ENCODE data around the gene CCDC146.
"Not testable (repeated sequence)": the region's sequence is repeated elsewhere in the genome, so short reads cannot be mapped to it uniquely, and the experiment has no call there.

CCDC146 gene

DNA sequence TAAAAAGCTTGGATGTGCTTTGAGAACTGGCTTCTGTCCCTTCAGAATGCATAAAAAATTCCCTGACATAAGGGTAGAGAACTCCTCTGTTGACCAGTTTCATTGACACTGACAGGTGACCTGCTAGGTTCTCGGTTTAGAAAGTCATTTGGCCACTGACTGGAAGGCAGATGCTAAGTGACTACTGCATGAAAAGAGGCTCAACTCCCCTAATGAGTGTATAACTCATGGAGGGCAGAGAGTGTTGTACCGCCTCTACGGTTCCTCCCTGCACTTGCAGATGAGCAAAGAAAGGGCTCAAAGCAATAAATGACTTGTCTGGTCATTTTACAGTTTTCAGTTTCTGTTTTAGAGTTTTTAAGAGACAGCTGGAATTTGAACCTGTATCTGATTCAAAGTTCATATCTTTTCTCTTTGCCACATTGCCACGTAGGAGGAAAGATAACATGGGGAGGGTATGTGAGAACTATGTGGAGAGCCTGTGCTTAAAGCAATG lies 80.1 kb downstream of the CCDC146 start:
- peak; percentile 35 for DNase-seq

DNA sequence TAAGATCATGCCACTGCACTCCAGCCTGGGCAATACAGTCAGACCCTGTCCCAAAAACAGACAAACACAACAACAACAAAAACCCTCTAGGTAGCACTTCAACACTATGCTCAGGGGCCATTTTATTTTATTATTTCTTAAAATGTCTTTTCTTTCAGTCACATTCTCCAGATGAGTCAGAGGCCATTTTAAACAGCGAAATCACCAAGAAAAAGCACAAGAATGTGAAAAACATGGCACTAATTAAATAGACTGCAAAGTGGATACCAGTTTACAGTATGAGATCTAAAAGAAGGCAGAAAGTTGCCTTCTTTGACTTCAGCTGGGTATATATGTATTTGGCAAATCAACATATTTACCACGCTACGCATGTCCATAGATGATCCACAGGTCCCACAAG lies 83.3 kb downstream of the CCDC146 start:
- DNase-seq: no peak

DNA sequence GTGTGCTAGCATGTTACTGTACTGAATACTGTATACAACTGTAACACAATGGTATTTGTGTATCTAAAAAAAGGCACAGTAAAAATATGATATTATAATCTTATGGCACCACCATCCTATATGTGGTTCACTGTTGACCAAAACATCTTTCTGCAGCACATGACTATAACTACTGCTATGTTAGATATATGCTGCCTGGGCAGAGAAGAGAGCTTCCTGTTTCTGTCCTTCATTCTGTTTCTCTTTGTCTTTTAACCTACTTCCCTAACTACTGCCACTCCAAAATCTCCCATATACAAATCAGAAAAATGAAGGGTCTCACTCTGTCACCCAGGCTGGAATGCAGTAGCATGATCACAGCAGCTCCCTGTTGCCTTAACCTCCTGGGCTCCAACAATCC lies 86.0 kb downstream of the CCDC146 start:
- DNase-seq: no peak

DNA sequence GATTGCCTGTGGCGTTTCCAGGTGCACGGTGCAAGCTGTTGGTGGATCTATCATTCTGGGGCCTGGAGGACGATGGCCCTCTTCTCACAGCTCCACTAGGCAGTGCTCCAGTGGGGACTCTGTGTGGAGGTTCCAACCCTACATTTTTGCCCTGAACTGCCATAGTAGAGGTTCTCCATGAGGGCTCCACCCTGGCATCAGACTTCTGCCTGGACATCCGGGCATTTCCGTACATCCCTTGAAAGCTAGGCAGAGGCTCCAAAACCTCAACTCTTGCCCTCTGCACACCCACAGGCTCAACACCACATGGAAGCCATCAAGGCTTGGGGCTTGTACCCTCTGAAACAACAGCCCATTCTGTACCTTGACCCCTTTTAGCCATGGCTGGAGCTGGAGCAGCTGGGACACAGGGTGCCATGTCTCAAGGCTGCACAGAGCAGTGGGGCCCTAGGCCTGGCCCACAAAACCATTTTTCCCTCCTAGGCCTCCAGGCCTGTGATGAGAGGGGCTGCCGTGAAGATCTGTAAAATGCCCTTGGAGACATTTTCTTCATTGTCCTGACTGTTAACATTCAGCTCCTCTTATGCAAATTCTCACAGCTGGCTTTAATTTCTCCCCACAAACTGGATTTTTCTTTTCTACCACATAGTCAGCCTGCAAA lies 87.2 kb downstream of the CCDC146 start:
- DNase-seq: no peak

DNA sequence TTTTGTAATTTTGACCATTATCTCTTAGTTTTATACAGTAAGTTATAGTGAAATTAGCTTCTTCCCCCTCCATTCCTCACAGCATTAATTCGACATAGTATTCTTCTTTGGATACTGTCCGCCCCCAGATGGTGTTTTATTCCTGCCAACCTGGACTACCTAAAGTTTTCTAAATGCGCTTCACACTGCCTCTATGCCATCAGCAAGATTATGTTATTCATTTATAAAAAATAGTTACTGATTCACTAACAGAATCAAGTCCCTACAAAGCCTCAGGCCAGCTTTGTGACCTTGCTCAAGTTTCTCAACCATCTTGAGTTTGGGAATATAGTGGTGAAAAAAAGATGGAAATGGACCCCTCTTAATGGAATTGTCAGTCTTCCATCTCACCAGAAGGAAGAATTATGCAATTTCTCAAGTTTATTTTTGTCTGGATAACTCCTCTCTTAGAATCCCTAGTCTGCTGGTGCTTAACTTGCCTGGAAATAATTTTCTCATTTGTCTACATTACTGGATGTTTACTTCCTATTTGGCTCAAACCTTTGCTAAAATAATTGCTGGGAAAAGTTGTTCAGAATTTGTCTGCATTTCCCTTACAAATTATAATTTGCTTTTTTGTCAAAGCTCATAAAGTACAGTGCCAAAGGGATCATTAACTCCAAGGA lies 93.9 kb downstream of the CCDC146 start:
- no peak for DNase-seq

DNA sequence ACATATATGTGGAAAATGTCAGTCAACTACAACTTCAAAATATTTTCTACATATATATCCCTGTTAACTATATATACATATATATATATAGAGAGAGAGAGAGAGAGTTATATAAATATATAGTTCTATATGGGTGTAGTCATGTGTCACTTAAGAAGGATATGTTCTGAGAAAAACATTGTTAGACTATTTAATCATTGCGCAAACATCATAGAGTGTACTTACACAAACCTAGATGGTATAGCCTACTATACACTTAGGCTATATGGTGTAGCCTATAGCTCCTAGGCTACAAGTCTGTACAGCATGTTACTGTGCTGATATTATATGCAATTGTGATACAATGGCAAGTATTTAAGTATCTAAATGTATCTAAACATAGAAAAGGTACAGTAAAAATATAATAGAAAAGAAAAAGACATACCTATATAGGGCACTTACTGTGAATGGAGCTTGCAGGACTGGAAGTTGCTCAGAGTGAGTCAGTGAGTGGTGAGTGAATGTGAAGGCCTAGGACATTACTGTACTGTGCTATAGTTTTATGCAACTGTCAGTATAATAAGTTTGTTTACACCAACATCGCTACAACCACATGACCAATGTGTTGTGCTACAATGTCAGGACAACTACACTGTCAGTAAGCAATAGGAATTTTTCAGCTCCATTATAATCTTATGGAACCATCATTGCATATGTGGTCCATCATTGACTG lies 95.2 kb downstream of the CCDC146 start:
- no peak for DNase-seq

DNA sequence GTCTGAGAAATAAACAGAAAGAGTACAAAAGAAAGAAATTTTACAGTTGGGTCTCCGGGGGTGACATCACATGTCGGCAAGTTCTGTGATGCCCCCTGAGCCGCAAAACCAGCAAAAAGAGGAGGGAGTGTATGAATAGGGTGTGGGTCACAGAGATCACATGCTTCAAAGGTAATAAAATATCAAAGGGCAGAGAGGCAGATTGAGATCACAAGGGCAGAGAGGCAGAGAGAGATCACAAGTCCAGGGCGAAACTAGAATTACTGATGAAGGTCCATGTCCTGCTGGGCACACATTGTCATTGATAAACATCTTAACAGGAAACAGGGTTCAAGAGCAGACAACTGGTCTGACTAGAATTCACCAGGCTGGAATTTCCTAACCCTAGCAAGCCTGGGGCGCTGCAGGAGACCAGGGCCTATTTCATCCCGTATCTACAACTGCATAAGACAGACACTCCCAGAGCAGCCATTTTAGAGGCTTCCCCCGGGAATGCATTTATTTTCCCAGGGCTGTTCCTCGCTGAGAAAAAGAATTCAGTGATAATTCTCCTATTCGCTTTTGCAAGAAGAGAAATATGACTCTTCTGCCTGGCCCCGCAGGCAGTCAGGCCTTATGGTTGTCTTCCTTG lies 97.4 kb downstream of the CCDC146 start:
- DNase-seq: not testable (repeated sequence)

DNA sequence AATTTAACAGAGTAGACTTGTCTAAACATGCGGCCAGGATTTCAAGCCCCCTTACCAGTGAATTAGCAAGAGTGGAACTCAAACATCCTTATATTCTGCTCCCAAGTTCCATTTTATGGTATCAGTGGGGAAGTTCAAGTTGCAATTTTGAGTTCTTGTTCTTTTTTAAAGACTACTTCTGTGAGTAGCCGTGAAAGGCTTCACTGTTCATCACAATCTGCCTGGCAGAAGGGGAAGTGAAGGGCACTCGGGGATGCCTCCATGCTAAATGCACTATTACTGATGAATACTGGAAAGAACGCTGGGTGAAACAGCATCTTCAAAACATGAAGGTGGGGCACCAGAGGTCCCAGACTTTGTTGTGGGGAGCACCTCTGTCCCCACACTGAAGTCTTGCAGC lies 99.7 kb downstream of the CCDC146 start:
- DNase-seq: no peak

DNA sequence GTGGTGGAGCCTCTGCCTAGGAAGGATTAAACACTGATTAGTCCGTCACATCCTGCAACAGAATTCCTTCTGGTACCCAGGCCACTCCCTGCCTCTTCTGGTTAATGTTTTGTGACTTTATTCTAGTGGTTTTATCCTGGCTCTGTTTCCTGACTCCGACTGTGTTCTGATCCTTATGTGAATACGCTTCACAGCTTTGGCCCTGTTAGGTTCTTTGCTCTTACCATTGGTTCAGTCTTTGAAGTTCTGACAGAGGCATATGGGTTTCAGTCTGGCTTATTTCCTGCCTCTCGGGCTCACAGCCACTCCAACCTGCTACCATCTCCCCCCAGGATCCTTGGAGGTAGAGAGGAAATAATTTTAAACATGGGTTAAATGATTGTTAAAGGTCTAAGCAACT lies 100.4 kb downstream of the CCDC146 start:
- DNase-seq: no peak

DNA sequence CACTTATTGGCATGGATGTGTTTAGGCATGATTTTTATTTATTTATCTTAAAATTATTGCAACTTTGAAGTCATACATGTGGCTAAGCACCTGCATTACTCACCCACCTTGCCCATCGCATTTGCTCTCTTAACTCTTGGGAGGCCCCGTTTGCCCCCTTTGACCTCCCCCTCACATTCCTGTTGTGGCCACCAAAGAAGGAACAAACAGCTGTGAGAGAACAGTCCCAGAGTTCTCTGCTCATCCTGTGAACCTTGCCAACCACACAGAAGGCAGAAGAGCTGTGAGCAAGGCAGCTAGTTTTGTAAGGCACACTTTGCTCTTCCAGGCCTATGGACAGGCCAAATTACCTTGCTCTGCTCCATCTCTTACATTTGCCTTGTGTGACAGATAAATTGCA lies 100.8 kb downstream of the CCDC146 start:
- no peak for DNase-seq

DNA sequence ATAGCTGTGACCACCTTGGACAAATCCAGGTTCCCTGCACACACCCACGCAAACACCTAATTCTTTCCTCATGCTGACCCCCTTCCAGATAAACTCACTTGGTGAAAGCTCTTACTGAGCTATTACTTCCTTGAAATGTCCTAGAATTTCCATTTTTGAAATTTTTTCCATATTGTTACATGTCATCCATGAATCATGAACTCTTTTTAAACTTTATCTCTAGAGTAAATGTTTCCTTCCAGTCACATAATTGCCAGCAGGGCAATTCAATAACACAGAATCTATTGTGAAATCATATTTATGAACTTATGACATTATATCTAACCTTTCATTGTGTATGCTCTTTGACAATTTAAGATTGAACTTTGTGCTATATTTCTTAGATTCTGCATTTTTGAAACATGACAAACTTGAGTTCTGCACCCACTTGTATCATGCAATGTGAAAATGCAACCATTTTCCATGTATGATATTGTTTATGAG lies 104.0 kb downstream of the CCDC146 start:
- DNase-seq: no peak

DNA sequence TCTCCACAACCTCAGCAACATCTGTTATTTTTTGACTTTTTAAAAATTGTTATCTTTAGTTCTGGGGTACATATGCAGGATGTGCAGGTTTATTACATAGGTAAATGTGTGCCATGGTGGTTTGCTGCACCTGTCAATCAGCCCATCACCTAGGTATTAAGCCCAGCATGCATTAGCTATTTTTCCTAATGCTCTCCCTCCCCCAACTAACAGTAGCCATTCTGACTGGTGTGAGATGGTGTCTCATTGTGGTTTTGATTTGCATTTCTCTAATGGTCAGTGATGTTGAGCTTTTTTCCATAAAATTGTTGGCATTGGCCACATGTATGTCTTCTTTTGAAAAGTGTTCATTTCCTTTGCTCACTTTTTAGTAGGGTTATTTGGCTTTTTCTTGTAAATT lies 106.4 kb downstream of the CCDC146 start:
- not testable (repeated sequence) for DNase-seq

DNA sequence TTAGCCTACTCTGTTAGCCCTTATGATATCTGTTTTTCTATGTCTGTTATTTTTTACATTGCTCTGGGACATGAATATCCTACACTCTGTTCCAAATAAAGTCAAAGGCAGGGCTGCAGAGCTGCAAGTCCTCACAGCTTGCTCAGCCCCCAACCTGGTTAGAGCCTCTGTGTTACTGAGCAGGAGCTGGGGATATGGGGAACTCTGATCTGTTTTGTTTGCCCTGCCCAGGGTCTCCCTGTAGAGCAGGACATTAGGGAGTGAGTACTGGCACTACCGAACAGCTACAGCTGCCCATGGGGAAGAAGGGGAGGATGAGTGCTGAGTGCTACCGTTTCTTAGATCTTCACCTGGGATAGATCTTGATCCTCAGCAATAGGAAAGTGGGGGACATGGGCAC lies 110.1 kb downstream of the CCDC146 start:
- DNase-seq: no peak

DNA sequence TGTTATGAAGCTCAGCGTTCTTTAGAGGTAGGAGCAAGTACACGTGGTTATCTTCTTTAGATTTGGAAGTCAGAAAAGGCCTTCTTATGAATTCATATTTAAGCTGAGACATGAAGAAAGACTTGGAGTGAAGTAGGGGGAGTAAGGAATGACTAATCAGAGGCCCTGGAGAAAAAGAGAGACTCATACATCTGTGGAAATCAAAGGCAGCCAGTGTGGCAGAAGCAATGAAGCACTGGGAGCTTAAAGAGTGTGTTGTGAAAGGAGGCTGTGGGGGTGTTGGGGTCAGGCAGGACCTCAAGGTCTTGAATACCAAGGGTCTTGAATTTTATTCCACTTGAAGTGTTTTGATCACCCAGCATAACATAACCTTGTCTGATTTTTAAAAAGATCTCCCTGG lies 112.9 kb downstream of the CCDC146 start:
- DNase-seq: no peak

DNA sequence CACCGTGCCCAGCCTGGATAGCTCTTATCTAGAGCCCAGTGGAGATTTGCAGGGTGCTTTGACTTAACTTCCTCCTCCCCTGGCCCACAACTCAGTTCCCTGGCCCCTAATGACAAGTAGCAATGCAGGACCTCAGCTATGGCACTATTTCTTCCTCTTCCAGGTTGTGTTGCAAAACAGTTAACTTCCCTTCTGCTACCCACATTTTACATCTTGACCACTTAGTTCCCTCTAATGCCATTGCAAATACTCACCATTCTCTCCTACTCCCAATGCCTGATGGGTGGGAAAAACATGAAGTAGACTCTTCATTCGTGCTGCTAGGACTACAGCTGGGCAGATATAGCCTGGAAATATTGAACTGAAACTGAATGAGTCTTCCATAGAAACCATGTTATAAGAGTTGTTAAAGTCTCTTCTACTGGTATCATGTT lies 116.3 kb downstream of the CCDC146 start:
- DNase-seq: no peak

DNA sequence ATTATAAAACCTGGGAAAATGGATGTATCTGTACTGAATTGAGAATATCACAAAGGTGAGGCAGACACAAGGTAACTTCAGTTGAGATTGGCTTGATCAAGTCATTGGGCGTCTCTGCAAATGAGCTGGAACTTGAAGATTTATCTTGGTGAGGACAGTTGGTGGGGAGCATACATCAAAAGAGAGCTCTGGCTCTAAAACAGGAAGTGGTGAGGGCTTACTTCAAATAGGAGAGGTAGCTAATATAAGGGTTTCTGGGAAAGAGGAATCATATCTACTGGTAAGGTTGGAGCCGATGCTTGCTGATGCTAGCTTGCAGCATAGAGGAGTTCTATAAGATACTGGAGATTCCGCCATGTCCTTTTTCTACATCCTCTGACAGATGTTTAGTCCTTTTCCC lies 117.1 kb downstream of the CCDC146 start:
- no peak for DNase-seq

DNA sequence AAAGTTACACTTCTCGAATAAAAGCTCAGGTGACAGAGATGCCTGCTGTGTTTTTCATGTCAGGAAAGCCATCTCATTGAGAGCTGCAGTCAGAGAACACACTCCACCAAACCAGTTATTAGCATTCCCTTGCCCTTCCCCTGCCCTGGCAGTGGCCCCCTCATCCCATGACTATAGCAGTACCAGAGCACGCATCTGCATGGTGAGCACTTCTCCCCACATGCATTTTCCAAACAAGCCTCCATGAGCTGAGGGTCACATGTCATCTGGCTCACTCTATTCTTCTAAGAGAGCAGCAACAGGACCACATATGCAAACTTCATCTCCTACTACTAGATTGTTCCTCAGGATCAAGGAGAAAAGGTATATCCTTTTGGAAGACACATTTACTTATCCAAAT lies 119.7 kb downstream of the CCDC146 start:
- no peak for DNase-seq

DNA sequence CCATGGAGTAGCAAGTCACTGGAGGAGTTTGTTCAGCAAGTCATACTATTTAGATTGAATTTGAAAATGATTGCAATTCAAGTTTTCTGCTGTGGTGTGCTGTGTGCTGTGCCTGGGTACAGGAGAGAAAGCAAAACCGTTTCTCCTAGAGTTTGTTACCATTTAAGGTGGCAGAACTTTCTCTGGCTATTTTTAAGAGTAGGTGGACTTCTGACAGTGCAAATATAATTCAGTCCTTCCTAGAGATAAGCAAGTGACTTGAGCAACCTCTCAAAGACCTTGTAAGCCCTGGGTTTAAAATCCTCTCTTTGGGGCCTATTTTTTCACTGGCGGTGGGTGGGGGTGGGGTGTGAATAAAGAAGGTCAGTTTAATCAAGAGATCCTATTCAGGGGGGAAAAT lies 120.1 kb downstream of the CCDC146 start:
- DNase-seq: no peak

DNA sequence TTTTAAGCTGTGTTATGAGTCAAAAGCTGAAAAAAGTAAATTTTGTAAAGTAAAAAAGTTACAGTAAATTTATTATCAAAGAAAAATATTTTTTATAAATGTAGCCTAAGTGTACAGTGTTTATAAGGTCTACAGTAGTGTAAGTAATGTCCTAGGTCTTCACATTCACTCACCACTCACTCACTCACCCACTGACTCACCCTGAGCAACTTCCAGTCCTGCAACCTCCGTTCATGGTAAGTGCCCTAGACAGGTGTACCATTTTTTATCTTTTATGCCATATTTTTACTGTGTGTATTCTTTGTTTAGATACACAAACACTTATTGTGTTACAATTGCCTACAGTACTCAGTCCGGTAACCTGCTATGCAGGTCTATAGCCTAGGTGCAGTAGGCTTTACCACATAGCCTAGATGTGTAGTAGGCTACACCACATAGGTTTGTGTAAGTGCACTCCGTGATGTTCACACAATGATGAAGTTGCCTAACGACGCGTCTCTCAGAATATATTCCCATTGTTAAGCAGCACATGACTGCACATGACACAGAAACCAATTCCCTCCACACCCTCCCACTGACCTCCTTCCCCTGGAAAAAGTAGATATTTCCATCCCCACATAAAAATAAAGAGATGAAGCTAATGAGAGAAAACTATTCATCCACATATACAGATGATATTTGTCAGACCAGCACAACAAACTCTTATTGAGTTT lies 122.0 kb downstream of the CCDC146 start:
- DNase-seq: no peak

DNA sequence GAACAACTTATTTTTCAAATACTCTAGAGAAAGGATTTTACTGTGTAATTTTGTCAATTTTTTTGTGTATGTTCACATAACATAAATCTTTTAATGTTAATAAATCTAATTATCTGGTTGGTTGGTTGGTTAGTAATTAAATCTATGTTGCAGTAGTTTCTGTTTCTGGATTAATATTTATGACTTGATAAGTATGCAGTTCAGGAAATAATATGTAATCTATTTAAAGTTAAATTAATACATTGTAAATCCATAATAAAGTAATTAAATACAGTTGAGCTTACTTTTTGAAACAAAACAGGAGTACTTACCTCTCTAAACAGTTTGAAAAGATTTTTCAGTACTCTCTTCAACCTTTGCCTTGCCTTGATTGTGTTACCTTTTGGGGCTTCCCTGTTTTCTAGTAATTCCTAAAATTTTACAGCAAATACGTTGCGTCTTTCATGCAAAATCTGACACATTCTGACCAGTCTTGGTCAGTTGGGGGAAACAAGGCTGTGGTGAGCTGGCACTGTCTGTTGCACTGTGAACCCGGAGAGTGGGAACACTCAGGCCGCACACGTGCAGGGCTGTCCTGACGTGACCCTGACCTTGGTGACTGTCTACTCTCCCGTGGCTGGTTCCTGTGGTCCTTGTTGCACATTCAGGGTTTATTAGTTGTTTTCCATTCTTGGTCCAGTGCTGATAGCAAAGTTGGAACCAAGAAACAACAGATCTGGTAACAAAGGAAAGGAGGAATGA lies 122.8 kb downstream of the CCDC146 start:
- no peak for DNase-seq

DNA sequence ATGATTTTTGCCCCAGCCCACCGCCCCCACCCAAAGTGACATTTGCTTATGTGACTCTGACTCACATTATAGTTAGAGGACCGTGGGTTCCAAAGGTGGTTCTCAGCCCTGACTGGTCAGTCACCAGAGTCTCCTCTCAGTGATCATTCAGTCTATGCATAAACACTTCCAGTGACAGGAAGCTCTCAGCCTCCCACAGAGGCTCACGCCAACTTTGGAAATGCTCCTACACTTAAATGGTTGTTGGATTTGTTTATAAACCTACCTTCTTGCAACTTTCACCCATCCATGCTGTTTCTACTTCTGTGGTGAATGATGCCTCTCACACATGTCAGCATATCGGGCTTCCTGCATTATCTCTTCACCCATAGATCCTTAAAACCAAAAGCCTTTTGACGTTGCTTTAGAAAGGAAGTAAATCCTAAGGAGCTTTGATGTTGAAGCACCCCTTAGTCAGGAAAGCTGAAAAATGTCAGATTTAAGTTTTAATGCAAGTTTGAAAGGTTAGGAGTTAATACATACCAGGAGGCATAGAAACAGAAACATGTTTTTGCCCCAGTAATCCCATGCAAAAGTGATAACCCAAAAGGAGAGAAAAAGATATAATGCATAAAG lies 123.7 kb downstream of the CCDC146 start:
- DNase-seq: no peak

Measured in right hindlimb (tissue), 1 donor.